Measurements from ENCODE around the gene SMIM35. TPM values are rescaled to one million over a fixed set of nuclear protein-coding genes. Genes with fewer than 3 reads are reported as not detected.

Gene SMIM35
- total RNA-seq, 1 experiment from 2014 or later: not detected

- intact Hi-C loops (cut with micrococcal nuclease): no loop called here
- no peak overlapping the region for H3K4me2 ChIP-seq (ENCODE audit: low read length)
- TF ChIP-seq CTCF (conservative IDR thresholded peaks at IDR 0.05; ENCODE audit: low read depth, low read length) (no peak), EZH2phosphoT487 (IDR thresholded peaks at IDR 0.05; ENCODE audit: borderline replicate concordance, low read length) (no peak), EZH2 (IDR thresholded peaks at IDR 0.05; ENCODE audit: low read length, unreplicated experiment) (no peak)
- BruUV-seq (replicated peaks): no TSS peak
- H3K9me3 ChIP-seq (ENCODE audit: low read length): no peaks in the 10 kb centered on the region
- no peaks in the 10 kb centered on the region for H3K36me3 ChIP-seq (ENCODE audit: low read depth, low read length)
- H3K4me3 ChIP-seq (ENCODE audit: low read length): no peak overlapping the region
- H3K9ac ChIP-seq (ENCODE audit: low read length): no peak overlapping the region
- H2AFZ ChIP-seq (ENCODE audit: low read length): no peak overlapping the region
- ATAC-seq: no peak
- H3K79me2 ChIP-seq (ENCODE audit: low read length): no peaks in the 10 kb centered on the region
- POLR2A ChIA-PET (ENCODE audit: unreplicated experiment): no interaction called here
- CTCF ChIA-PET: no interaction called here
- H3K27me3 ChIP-seq (ENCODE audit: low read length): peaks cover 82% of the 10 kb centered on the region
- H3K4me1 ChIP-seq (ENCODE audit: insufficient read depth, low read length): no peaks in the 10 kb centered on the region
- no peaks in the 10 kb centered on the region for H3K9me2 ChIP-seq (replicated peaks; ENCODE audit: low read length)
- H3K27ac ChIP-seq (ENCODE audit: low read length): no peak overlapping the region
- no peak for DNase-seq
- no peaks in the 10 kb centered on the region for H4K20me1 ChIP-seq (ENCODE audit: low read length)
- H3F3A ChIP-seq (ENCODE audit: low read length, unreplicated experiment): no peaks in the 10 kb centered on the region
Observed at GRCh38 chr11:118021146-118021545, 65.6 kb downstream of the SMIM35 start.

DNA sequence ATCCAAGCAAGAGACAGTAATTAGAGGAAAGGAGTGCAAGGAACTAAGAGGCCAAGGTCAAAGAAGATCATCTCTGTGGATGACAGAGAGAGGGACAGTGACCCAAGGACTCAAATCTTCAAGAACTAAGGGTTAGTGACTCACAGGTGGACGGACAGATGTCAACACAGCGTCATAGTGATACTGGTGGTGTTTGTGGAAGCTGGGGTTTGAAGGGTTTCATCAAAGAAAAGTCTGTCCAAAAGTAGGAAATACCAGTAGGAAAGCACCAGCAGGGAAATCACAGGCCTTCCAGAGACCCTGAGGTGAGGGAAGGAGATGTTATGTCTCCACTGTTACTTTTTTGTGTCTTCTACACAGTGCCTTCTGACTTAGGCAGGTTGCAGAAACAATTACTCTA, 68.4 kb downstream of the SMIM35 start:
- no peak overlapping the region for H2AFZ ChIP-seq (ENCODE audit: low read length)
- intact Hi-C loops (cut with micrococcal nuclease): no loop called here
- no peaks in the 10 kb centered on the region for H3F3A ChIP-seq (ENCODE audit: low read length, unreplicated experiment)
- ChIA-PET CTCF (no interaction called here), POLR2A (ENCODE audit: unreplicated experiment) (no interaction called here)
- peaks cover 83% of the 10 kb centered on the region for H3K27me3 ChIP-seq (ENCODE audit: low read length)
- H3K4me3 ChIP-seq (ENCODE audit: low read length): no peak overlapping the region
- no peaks in the 10 kb centered on the region for H4K20me1 ChIP-seq (ENCODE audit: low read length)
- H3K4me1 ChIP-seq (ENCODE audit: insufficient read depth, low read length): no peaks in the 10 kb centered on the region
- no peaks in the 10 kb centered on the region for H3K36me3 ChIP-seq (ENCODE audit: low read depth, low read length)
- TF ChIP-seq EZH2phosphoT487 (IDR thresholded peaks at IDR 0.05; ENCODE audit: borderline replicate concordance, low read length): no peak
- TF ChIP-seq CTCF (conservative IDR thresholded peaks at IDR 0.05; ENCODE audit: low read depth, low read length): no peak
- TF ChIP-seq EZH2 (IDR thresholded peaks at IDR 0.05; ENCODE audit: low read length, unreplicated experiment): no peak
- H3K9me3 ChIP-seq (ENCODE audit: low read length): no peaks in the 10 kb centered on the region
- no peaks in the 10 kb centered on the region for H3K9me2 ChIP-seq (replicated peaks; ENCODE audit: low read length)
- DNase-seq (no peak), ATAC-seq (no peak)
- no peak overlapping the region for H3K9ac ChIP-seq (ENCODE audit: low read length)
- no peak overlapping the region for H3K27ac ChIP-seq (ENCODE audit: low read length)
- no peaks in the 10 kb centered on the region for H3K79me2 ChIP-seq (ENCODE audit: low read length)
- H3K4me2 ChIP-seq (ENCODE audit: low read length): no peak overlapping the region
- BruUV-seq (replicated peaks): no TSS peak

- H3K4me3 ChIP-seq (ENCODE audit: low read length): no peak overlapping the region
- no peak overlapping the region for H2AFZ ChIP-seq (ENCODE audit: low read length)
- no peaks in the 10 kb centered on the region for H3K79me2 ChIP-seq (ENCODE audit: low read length)
- no peaks in the 10 kb centered on the region for H3K36me3 ChIP-seq (ENCODE audit: low read depth, low read length)
- H3K9me2 ChIP-seq (replicated peaks; ENCODE audit: low read length): no peaks in the 10 kb centered on the region
- H3K9ac ChIP-seq (ENCODE audit: low read length): no peak overlapping the region
- H3K9me3 ChIP-seq (ENCODE audit: low read length): no peaks in the 10 kb centered on the region
- no peaks in the 10 kb centered on the region for H3K4me1 ChIP-seq (ENCODE audit: insufficient read depth, low read length)
- ATAC-seq (no peak), DNase-seq (no peak)
- TF ChIP-seq EZH2 (IDR thresholded peaks at IDR 0.05; ENCODE audit: low read length, unreplicated experiment) (no peak), CTCF (conservative IDR thresholded peaks at IDR 0.05; ENCODE audit: low read depth, low read length) (no peak), EZH2phosphoT487 (IDR thresholded peaks at IDR 0.05; ENCODE audit: borderline replicate concordance, low read length) (no peak)
- no peaks in the 10 kb centered on the region for H4K20me1 ChIP-seq (ENCODE audit: low read length)
- ChIA-PET POLR2A (ENCODE audit: unreplicated experiment) (no interaction called here), CTCF (no interaction called here)
- peaks cover 89% of the 10 kb centered on the region for H3K27me3 ChIP-seq (ENCODE audit: low read length)
- no peak overlapping the region for H3K4me2 ChIP-seq (ENCODE audit: low read length)
- intact Hi-C loops (cut with micrococcal nuclease): no loop called here
- H3K27ac ChIP-seq (ENCODE audit: low read length): no peak overlapping the region
- no peaks in the 10 kb centered on the region for H3F3A ChIP-seq (ENCODE audit: low read length, unreplicated experiment)
- BruUV-seq (replicated peaks): no TSS peak
Observed at GRCh38 chr11:118017631-118018315, 69.0 kb downstream of the SMIM35 start.

Data from PC-3 (cell line).